Breast epithelium (tissue), 3 donors: ENCODE measurements around the gene GABRR2.
A peak's percentile ranks its signal among the peaks of the same experiment; 100 is the strongest.

Experiments used
- CTCF ChIP-seq, 3 donors: fragments of 450-650 bp; IDR thresholded peaks; one replicate each; pipeline ENCODE4 v1.5.1; 2016 to 2017; ENCODE audit warnings: antibody characterized with exemption in 3 of 3, mild to moderate bottlenecking in 3 of 3, moderate library complexity in 3 of 3
- POLR2A ChIP-seq: fragments of 450-650 bp; IDR thresholded peaks from one replicate; pipeline ENCODE4 v1.6.1; 2016; ENCODE audit warnings: antibody characterized with exemption, mild to moderate bottlenecking, moderate library complexity

GRCh38 chr6:89352278-89353117, 37.4 kb upstream of the GABRR2 start, which contains the start of gene UBE2J1:
- TF ChIP-seq CTCF (IDR thresholded peaks at IDR 0.05): no peak
- peak; percentile 66 for TF ChIP-seq POLR2A
